Germinal center (tissue), 1 donor: ENCODE measurements around the gene ERICH2.

Experiments
- DNase-seq: peaks from one replicate; pipeline ENCODE4 v3.0.0; 2012; ENCODE audit warnings: mixed read lengths, low spot score

Gene ERICH2

DNA sequence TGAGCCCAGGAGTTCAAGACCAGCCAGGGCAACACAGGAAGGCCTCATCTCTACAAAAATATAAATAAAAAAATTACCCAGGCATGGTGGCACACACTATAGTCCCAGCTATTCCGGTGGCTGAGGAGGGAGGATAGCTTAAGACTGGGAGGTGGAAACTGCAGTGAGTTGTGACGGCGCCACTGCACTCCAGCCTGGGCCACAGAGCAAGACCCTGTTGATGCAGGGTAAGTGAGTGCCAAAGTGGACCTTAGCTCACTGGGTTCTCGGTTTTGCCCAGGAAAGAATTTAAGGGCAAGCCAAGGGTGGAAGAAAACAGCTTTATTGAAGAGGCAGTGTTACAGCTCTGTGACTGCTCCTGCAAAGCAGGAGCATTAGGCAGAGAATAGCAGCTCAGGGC, 6.9 kb upstream of the ERICH2 start:
- DNase-seq, result no peak

DNA sequence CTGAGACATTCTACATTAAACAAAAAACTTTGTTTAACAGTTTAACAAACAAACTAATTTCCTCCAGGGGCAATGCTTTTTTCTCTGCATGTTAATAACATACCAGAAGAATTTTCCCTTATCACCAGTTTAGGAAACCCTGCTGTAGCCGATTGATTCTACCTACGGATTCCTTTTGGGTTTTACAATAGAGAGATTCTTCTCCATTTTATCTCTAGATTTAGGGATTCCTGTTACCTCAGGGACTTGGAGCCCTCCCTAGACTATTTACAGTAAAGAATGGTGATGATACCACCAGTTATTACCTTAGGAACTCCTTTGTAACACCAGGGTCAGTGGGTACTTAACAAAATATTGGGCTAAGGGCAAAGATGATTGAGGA, 5.3 kb upstream of the ERICH2 start:
- no peak for DNase-seq

DNA sequence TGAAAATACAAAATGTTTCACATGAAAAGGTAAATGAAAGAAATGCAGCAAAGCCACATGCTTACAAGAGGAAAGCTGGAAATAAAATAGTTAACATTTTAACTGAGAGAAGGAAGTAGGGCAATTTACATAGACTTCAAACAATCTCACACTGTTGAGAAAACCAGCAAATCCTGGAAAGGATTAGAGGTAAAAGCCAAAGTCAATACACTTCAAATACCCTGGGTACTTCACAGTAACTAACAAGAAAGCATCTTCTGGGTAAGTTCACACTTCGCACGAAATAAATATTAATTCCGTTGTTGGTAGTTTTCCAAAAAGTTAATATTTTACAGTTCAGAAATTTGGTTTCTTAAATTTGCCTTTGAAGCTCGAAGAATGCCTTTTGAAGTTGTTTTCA, 3.5 kb upstream of the ERICH2 start:
- DNase-seq, result no peak

DNA sequence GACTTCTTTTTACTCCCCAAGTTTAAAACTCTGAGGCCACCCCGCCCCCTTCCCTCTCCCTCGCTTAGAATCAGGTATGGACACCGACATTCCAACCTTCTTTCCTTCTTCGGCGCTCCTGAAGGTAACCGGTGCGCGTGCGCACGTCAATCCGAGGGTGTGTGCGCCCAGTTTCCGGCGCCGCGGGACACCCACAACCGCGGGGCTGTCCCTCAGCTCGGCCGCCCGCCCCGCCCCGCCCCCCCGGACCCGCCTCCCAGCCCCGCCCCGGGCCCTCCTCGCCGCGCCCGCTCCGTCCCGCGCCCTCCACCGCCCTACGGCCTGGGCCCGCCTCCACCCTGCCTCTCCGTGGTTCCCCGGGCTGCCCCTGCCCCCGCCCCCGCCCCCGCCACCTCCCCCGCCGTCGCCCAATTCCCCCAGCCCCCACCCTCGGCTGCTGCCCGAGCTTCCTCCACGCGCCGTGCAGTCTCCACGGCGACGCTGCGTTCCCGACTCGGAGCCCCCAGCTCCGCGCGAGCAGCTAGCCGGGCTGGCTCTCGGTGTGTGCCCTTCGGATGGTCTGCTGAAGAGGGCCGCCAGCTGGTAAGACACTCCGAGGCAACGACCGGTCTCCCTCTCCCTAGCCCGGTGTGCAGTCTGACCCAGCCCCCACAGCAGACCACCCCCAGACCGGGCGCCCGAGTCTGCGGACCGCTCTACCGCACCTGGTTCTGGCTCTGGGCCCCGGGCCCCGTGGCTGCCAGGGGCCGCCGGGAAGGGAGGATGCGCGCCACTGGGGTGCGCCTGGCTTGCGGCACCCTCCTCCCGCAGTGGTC, 635 bp downstream of the ERICH2 start:
- peak; percentile 81 for DNase-seq

DNA sequence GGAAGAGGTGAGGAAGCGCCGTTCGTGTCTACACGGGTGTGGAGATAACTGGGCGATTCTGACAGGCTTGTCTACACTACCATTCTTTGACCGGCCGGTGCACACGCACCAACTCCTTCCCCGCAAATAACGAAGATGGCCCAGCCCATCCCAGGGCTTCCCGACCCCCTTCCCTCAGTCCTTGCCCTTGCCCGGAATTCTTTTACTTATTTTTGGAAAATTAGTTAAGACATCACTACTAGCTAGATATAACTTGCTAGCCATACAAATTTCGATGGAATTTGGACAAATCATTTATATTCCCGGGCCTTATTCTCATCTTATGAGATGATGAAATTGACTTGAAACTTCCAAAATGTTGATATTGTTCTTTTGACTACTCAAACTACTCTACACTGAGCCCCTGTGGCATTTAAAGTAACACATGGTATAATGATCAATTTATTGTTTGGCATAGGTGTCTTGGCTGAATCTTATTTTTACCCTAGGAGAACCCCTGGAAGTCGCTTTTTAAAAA, 1.3 kb downstream of the ERICH2 start:
- DNase-seq, result no peak

DNA sequence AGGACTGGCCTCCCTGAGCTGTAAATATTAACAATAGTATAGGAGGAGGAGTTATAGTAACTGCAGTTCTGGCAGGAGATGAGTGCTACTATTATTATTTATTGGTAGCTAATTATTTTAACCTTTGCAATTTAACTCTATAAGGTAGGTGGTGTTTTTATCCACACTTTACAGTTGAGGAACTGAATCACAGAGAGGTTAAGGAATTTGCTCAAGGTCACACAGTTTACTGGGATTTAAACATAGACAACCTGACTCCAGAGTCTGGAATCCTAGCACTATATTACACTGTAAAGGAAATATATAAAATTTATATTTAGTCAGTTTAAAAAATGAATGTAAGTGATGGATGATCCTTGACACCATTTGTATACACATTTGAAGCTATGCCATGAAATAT, 2.1 kb downstream of the ERICH2 start:
- DNase-seq, result no peak

DNA sequence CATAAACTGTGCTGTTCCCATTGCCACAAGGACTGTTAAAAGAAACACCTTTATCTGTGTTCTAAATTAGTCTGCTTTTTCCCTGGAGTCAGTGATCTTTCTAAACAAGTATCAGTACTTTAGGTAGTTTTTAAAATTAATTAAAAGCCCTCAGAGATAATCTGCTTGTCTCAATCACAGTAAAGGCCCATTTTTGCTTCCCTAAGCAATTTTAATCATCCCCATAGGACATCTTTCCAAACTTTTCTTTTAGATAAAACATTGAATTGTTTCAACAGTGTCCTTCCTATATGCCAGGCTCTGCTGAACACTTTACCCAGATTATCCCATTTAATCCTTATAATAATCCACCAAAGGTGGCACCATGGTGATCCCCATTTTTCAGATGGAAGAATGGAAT, 3.9 kb downstream of the ERICH2 start:
- DNase-seq, result no peak

DNA sequence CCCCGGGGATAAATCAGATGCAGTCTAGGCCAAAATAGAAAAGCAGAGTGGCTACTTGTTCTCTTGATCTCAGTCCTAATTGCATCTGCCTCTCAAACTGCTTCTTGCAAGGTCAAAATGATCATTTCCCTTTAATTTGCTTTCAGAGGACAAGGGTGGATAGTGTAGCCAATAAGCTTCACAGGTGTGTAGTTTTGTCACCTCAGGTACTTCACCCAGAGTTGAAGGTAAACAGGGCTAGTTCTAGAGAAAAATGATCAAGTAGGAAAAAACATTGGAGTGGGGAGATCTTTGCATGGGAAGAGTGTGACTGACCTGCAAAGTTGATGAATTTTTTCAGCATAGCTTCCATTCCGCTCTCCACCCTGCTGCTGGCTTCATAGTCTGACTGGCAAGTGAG, 8.7 kb downstream of the ERICH2 start:
- DNase-seq, result no peak

DNA sequence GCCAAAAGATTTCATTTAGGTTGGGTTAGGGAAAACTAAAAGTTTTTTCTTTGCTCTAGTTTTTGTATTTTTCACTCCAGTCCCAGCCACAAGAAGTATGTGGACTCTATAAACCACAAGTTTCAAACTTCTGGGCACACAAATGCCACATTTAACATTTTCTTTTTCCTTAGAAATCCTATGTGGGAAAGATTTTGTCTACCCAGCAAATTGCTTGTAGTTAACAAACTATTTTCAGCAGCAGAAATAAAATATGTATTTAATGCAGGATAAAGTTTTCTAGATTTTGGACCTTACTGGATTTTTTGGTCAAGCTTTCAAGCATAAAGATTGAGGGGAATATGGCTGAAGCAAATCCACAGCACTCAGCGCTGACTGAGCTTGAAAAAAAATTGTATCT, 9.1 kb downstream of the ERICH2 start:
- DNase-seq, result no peak

DNA sequence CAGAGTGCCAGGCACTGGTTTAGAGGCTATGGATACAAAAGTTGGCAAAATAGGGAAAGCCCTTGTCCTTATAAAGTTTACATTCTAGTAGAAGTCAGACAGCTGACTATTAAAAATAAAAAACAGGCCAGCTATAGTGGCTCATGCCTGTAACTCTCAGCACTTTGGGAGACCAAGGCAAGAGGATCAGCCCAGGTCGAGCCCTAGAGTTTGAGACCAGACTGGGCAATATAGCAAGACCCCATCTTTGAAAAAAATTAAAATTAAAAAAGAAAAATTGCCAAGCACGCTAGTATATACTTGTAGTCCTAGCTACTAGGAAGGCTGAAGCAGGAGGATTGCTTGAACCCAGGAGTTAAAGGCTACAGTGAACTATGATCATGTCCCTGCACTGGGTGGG, 12.5 kb downstream of the ERICH2 start:
- no peak for DNase-seq

DNA sequence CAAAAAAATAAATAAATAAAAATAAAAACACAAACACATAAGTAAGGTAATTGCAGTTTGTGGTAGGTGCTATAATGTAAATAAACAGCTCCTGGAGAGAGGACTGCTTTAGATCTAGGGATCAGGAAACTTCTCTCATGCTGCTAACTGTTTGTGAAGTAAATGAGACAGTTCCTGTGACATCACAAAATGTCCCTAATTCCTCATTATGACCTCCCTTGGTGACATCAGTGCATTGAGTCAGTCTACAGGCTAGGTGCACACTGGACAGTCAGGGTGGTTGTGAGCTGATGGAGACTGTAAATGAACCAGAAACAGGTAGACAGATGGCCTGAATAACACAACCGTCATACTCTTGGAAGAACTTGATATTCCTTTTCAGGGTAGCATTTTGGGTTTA, 13.4 kb downstream of the ERICH2 start:
- DNase-seq, result no peak

DNA sequence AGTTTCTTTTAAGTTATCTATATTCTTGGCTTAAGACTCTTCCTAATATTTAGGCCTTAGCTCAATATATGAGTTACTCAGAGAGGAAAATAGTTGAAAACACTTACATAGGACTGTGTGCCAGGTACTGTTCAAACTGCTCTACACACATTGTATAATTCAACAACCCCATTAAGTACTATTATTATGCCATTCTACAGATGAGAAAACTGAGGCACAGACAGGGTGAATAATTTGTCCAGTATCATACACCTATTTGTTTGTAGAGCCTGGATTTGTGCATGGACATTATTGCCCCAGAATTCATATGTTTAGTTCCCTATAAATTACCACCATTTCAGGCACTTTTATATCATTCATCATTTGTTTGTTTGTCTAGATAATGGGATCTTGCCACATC, 28.8 kb downstream of the ERICH2 start:
- no peak for DNase-seq

DNA sequence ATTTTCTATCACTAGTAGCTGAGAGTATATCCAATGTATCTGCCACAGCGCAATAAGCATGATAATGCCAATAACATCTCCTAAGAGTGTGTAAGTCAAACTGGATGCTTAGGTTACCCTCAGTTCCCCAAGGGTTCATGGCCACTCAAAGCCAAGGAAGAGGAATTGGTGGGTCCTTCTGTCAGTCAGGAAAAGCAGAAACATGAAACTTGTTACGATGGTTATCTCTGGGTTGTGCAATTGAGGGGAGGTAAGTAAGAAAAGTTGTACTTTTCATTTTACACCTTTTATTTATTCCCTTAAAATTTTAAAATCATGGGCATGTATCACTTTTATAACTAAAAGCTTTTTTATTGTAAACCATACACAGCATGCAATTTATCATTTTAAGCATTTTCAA, 36.4 kb downstream of the ERICH2 start:
- no peak for DNase-seq

DNA sequence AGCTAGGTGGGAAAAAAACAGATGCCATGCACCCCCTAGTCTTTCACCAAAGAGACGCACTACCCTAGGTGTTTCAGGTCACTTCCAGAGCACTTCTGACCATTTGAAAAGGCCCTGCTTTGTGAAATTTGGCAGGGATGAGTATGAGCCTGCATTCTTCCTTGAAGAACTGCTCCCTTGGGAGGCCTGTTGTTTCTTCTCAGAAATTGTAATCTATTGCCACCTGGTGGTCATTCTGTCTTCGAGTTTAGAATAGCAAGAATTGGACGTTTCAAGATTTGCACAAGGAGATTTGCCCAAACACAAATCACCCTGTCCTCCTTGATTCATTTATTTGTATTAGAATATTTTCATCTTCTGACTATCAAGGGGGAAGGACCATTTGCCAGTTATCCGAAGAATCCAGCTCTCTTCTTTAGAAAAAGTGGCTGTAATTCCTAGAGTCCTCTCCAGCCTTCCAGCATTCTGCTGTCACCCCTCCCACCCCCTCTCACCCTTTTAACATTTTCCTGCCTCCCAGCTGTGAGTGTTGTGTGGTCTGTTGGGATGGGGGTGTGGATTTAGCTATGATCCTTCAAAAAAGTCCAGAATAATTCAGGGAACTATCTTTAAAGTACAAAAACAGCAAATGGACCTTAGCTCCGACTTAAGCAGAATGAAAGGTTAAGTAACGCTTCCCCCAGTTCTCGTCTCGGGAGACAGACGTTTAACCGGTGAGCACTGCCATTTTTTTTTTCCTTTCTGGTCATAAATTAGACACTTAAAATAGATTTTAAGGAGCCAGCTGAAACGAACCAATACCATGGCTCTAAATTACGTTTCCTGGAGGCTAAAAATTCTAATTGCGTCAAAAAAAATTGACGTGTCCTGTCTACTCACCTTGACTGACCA, 42.8 kb downstream of the ERICH2 start:
- peak; percentile 48 for DNase-seq

DNA sequence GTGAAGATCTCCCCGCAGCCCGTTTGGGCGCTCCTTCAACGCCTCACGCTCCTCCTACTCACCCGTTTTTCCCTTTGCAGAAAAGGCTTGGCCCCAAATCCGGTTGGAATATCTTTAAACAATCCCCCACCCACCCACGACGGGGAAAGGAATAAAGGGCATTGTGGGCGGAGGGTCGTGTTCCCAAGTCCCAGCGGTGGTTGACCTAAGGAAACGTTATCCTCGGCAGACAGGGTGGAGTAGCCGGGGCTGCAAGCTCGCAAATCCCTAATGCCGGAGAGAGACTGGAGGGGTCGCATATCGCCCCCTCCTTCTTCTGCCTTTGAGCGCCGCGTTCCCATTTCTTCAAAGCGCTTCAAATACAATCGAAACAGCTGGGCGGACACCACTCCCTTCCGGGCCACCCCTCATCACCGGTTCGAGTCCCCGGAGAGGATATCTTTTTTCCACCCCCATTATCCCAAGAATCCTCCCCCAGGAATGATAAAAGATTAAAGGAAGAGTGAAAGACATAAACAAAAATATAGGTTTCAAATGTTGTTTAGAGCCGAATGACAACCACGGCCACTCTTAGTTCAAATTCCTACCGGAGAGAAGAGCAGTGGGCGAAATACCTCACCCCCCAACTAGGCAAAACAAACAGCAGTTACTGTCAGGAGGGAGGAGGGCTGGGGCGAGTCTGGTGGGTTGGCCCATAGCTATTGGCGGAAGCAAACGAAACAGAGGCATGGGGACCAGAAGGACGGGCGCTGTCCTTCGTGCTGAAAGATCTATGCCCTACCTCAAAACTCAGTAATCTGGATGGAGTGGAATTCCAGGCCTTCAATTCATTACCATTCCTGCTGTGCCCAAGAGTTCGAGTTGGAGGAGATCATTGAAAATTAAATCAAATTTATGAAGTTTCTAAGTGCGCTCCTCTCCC, 43.7 kb downstream of the ERICH2 start:
- DNase-seq, result no peak

DNA sequence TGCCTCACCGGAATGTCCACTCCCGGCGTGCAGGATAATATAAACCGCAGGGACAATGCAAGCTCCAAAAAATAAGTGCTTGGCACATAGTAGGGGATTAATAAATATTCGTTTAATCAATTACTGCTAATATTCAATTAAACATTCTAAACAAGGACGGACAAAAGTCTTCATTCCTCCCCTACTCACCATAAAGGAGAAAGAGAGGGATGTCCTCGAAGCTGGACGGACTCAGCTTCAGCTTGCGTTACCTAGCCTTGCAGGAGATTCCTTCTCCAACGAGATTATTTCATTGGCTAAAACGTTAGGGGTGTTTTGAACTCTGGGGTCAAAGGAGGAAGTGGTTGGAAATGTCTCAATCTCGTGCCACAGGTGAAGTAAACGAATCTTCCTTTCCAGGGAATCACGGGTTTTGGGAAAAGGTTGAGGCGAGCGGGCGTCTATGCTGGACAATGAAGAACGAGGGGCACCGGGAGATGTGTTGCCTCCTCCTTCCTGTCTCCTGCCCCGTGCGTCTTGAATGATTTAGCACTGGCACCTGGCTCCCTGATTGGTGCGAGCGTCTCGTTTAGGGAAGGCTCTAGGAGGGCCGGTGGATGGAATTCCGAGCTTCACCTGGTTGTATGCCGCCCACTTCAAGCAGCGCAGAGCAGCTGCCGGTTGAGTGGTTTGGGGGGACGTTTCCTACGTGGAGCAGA, 44.5 kb downstream of the ERICH2 start:
- DNase-seq, result no peak

DNA sequence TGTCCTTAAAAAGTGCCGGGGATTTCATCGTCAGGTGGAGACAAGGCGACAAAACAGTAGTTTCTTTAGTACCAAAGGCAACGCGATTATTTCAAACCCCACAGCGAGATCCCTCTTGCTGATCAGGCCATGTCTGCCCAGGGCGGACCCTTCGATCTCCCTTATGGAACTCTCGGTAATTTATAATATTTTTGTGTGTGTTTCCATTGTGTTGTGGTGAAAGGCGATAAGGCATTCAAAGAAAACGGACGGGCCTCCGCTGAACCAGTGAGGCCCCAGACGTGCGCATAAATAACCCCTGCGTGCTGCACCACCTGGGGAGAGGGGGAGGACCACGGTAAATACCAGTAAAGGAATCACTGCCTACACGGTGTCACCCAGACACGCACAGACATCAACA, 45.1 kb downstream of the ERICH2 start:
- no peak for DNase-seq

DNA sequence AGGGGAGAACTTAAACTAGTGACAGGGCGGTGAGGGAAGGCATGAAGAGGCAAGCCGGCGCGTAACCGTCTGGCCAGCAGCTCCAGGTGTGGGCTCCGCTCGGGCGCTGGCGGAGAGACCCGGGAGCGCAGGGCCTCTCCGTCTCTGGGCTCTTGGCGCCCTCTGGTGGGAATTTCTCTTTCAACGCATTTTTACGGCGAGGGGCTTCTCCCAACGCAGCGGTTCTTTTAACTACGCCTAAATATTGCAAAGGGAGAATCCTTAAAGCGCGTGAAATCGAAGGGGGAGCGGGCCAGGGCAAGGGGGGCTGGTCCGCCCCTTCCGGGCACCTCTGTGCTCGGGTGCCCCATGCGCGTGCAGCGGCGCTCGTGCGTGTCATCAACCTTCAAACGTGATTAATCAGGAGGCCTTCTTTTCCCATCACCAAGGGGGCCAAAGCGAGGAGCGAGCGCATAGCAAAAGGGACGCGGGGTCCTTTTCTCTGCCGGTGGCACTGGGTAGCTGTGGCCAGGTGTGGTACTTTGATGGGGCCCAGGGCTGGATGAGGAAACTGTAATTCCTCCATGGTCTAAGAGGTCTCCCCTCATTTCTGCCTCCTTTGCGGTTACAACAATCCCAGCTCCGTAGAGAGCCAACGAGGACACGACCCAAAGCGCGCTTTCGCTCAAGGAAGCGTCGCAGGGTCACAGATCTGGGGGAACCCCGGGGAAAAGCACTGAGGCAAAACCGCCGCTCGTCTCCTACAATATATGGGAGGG, 45.7 kb downstream of the ERICH2 start:
- DNase-seq, result peak; percentile 75

DNA sequence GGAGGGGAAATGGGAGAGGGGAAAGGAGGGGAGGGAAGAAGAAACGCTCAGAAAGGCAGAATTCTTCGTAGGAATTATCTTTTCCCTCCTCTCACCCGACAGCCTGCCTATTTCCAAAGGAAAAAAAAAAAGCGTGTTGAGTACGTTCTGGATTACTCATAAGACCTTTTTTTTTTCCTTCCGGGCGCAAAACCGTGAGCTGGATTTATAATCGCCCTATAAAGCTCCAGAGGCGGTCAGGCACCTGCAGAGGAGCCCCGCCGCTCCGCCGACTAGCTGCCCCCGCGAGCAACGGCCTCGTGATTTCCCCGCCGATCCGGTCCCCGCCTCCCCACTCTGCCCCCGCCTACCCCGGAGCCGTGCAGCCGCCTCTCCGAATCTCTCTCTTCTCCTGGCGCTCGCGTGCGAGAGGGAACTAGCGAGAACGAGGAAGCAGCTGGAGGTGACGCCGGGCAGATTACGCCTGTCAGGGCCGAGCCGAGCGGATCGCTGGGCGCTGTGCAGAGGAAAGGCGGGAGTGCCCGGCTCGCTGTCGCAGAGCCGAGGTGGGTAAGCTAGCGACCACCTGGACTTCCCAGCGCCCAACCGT, 46.4 kb downstream of the ERICH2 start, which contains the start of gene GAD1:
Gene GAD1 (plus strand): TSS at position 384 of the 589 bp plus-strand sequence. CDS start 1,705 bp downstream, outside the sequence.
- peak; percentile 69 for DNase-seq
